ENCODE measurements around the gene MPHOSPH9. TPM values are rescaled to one million over a fixed set of nuclear protein-coding genes. Genes with fewer than 3 reads are reported as not detected.
A peak's percentile ranks its signal among the peaks of the same experiment; 100 is the strongest.

MPHOSPH9 gene
- total RNA-seq, 1 donor from 2014 or later, result 302 TPM

DNA sequence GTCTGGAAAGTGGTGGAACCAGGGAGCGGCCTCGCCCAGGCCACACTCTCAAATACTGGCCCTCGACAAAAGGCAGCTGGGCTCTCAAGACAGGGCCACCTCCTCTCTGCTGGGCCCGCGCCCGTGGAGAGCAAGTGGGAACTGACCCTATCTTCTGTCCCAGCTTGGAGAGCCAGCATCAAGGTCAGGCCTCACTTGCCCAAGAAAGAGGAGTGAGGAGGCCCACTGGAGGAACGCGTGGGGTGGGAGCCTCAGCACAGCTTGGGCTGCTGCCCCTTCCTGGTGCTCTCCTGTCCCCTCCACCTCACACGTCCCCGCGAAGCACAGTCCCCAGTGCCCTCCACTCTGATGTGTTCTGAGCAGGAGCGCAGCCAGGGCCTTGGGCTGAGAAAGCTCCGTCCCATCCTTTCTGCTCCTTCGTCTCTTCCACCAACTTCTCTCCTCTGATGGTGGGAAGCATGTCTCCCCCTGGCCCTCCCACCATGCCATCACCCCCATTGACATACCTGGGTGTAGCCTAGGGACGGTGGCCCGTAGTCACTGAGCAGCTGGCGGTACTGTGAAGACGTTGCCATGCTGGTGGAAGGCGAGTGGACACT lies 33.8 kb upstream of the MPHOSPH9 start:
- no peak overlapping the region for H3K4me3 Mint-ChIP-seq
- peaks cover 33% of the 10 kb centered on the region for H3K36me3 Mint-ChIP-seq
- Histone ChIP-seq H3K27ac (no peak overlapping the region), H3F3A (ENCODE audit: low read depth) (peaks cover 53% of the 10 kb centered on the region), H3K4me1 (peaks cover 29% of the 10 kb centered on the region), H3K4me3 (no peak overlapping the region), H4K20me1 (ENCODE audit: low read depth) (peaks cover 5% of the 10 kb centered on the region), H3K36me3 (no peaks in the 10 kb centered on the region), H2AFZ (replicated peaks) (no peak overlapping the region), H3K4me2 (no peak overlapping the region), H3K9me3 (ENCODE audit: low read depth) (no peaks in the 10 kb centered on the region), H3K79me2 (ENCODE audit: low read depth) (peaks cover 90% of the 10 kb centered on the region), H3K9ac (no peak overlapping the region), H3K27me3 (no peaks in the 10 kb centered on the region)
- no peaks in the 10 kb centered on the region for H3K9me3 Mint-ChIP-seq
- H3K27ac Mint-ChIP-seq, result no peak overlapping the region
- TF ChIP-seq EZH2phosphoT487 (IDR thresholded peaks at IDR 0.05) (no peak), EZH2 (IDR thresholded peaks at IDR 0.05) (no peak)
- TF ChIP-seq, protein P1, sequence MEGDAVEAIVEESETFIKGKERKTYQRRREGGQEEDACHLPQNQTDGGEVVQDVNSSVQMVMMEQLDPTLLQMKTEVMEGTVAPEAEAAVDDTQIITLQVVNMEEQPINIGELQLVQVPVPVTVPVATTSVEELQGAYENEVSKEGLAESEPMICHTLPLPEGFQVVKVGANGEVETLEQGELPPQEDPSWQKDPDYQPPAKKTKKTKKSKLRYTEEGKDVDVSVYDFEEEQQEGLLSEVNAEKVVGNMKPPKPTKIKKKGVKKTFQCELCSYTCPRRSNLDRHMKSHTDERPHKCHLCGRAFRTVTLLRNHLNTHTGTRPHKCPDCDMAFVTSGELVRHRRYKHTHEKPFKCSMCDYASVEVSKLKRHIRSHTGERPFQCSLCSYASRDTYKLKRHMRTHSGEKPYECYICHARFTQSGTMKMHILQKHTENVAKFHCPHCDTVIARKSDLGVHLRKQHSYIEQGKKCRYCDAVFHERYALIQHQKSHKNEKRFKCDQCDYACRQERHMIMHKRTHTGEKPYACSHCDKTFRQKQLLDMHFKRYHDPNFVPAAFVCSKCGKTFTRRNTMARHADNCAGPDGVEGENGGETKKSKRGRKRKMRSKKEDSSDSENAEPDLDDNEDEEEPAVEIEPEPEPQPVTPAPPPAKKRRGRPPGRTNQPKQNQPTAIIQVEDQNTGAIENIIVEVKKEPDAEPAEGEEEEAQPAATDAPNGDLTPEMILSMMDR (IDR thresholded peaks at IDR 0.05), result no peak
- H3K27me3 Mint-ChIP-seq (ENCODE audit: insufficient read depth, low read depth), result peaks cover 4% of the 10 kb centered on the region
- H3K4me1 Mint-ChIP-seq, result peaks cover 26% of the 10 kb centered on the region
- no peak for DNase-seq (ENCODE audit: low spot score)

DNA sequence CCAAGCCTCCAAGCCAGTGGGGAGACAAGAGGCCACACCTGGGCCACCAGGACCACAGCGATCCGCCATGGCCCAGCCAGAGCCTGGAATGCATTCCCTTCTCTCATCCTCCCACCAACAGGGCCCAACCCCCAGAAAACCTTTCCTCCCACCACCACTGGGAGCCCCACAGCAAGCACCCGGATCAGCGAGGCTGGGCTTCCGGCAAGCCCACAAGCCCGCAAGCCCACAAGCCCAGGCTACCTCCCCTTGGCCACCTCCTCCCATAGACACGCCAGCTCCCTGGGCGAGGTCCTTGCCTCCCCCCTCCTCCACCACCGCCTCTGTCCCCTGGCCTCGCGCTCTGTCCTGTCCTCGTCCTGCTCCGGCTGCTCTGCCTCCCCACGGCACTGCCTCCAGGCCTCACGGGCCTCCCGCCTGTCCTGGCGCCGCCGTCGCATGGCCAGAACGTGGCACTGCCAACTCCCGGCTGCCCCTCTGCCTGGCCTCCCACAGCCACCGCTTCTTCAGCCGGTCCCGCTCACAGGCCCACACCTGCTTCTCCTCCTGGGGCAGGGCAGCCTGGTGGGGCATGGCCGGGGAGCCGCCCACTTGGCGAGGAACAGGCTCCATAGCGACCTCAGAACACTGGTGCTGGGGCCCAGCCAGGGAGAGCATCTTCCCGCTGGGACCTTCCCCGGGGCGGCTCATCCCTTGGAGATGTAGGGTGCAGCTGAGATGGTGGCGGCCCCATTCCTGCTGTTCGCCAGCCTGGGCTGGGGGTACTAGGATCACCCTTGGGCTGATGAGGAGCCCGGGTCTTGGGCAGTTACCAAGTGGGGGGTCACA lies 33.1 kb upstream of the MPHOSPH9 start:
- Mint-ChIP-seq H3K4me3 (no peak overlapping the region), H3K4me1 (peaks cover 26% of the 10 kb centered on the region), H3K9me3 (no peaks in the 10 kb centered on the region), H3K27ac (no peak overlapping the region), H3K36me3 (peaks cover 37% of the 10 kb centered on the region), H3K27me3 (ENCODE audit: insufficient read depth, low read depth) (peaks cover 4% of the 10 kb centered on the region)
- H3K79me2 ChIP-seq (ENCODE audit: low read depth), result peaks cover 86% of the 10 kb centered on the region
- no peak overlapping the region for H3K4me2 ChIP-seq
- DNase-seq (ENCODE audit: low spot score), result no peak
- peaks cover 6% of the 10 kb centered on the region for H4K20me1 ChIP-seq (ENCODE audit: low read depth)
- H3F3A ChIP-seq (ENCODE audit: low read depth), result peaks cover 60% of the 10 kb centered on the region
- H3K36me3 ChIP-seq, result no peaks in the 10 kb centered on the region
- TF ChIP-seq, protein P1 (IDR thresholded peaks at IDR 0.05), result no peak
- TF ChIP-seq EZH2 (IDR thresholded peaks at IDR 0.05) (no peak), EZH2phosphoT487 (IDR thresholded peaks at IDR 0.05) (no peak)
- no peak overlapping the region for H3K9ac ChIP-seq
- H3K4me1 ChIP-seq, result peaks cover 34% of the 10 kb centered on the region
- H2AFZ ChIP-seq (replicated peaks), result no peak overlapping the region
- no peaks in the 10 kb centered on the region for H3K27me3 ChIP-seq
- H3K4me3 ChIP-seq, result no peak overlapping the region
- peak overlapping the region; percentile 37 for H3K27ac ChIP-seq
- H3K9me3 ChIP-seq (ENCODE audit: low read depth), result no peaks in the 10 kb centered on the region

DNA sequence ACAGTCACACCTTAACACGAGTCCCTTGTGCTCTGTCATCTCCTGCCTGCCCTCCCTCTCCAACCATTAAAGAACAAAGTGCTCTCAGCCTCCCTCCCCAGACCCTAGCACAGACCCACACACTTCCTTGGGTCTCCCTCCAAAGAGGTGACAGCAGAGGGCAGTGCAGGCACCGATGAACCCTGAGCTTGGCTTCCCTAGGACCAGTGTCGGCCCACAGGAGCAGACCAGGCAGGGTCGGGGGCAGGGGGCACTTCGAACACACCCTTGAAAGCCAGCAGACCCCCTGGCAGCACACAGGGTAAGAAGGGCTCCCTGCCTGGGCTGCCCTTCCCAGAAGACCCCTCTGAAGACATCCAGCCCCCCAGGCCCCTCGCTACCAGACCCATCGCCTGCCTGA lies 31.7 kb upstream of the MPHOSPH9 start:
- H3K27ac Mint-ChIP-seq, result peak overlapping the region; percentile 76
- peaks cover 4% of the 10 kb centered on the region for H3K27me3 Mint-ChIP-seq (ENCODE audit: insufficient read depth, low read depth)
- Histone ChIP-seq H2AFZ (replicated peaks) (no peak overlapping the region), H4K20me1 (ENCODE audit: low read depth) (peaks cover 6% of the 10 kb centered on the region), H3K9me3 (ENCODE audit: low read depth) (no peaks in the 10 kb centered on the region), H3K36me3 (no peaks in the 10 kb centered on the region), H3K4me1 (peaks cover 49% of the 10 kb centered on the region), H3K4me2 (no peak overlapping the region), H3K79me2 (ENCODE audit: low read depth) (peaks cover 82% of the 10 kb centered on the region), H3K4me3 (no peak overlapping the region), H3K9ac (no peak overlapping the region), H3K27me3 (no peaks in the 10 kb centered on the region), H3F3A (ENCODE audit: low read depth) (peaks cover 64% of the 10 kb centered on the region), H3K27ac (peak overlapping the region; percentile 54)
- peaks cover 21% of the 10 kb centered on the region for H3K4me1 Mint-ChIP-seq
- no peaks in the 10 kb centered on the region for H3K9me3 Mint-ChIP-seq
- H3K36me3 Mint-ChIP-seq, result peaks cover 41% of the 10 kb centered on the region
- TF ChIP-seq EZH2phosphoT487 (IDR thresholded peaks at IDR 0.05), result no peak
- TF ChIP-seq, protein P1 (IDR thresholded peaks at IDR 0.05), result peak; percentile 49
- peak overlapping the region; percentile 6 for H3K4me3 Mint-ChIP-seq
- peak; percentile 66 for DNase-seq (ENCODE audit: low spot score)

Measured in neural progenitor cell (in vitro differentiated cells).